AG04450 (cell line): Measurements from ENCODE around the gene LRP1-AS. TPM values are rescaled to one million over a fixed set of nuclear protein-coding genes. Genes with fewer than 3 reads are reported as not detected.

Experiments used
- CTCF ChIA-PET: fragments of 300-600, 350-600 bp; formaldehyde crosslinking; extraction: SDS; loops from one replicate; lab custom pipeline; 2022; ENCODE audit warnings: antibody characterized with exemption, inconsistent platforms; lab: Charles Lee
- POLR2A ChIA-PET: fragments of 350-600 bp; formaldehyde crosslinking; extraction: SDS; loops from one replicate; lab custom pipeline; 2021; ENCODE audit warnings: antibody characterized with exemption, inconsistent platforms; lab: Yijun Ruan, JAX
- DNase-seq: peaks from one replicate; pipeline ENCODE4 v3.0.0-alpha.2; 2011; ENCODE audit warnings: low read depth, low spot score
- H3K27ac ChIP-seq: one replicate; pipeline ENCODE4 v1.5.1; 2012; ENCODE audit warnings: low read depth, low read length, control low read depth
- H3K27me3 ChIP-seq: one replicate; pipeline ENCODE4 v1.6.0; 2012; ENCODE audit warnings: low read length; ENCODE audit not compliant: control insufficient read depth, insufficient read depth
- H3K4me3 ChIP-seq: 2 replicates; pipeline ENCODE4 v1.5.1; 2011; ENCODE audit warnings: mild to moderate bottlenecking, low read depth, low read length, control low read depth
- H3K9me3 ChIP-seq: 2 replicates; pipeline ENCODE4 v1.5.1; 2012; ENCODE audit warnings: low read length; ENCODE audit not compliant: control insufficient read depth, insufficient read depth
- polyA plus RNA-seq: library from polyadenylated mRNA; depleted of rRNA; stranded (reverse); fragments of >200 nt; gene quantifications from 2 replicates; pipeline ENCODE4 v1.2.3, GENCODE V29; 2011
- TF ChIP-seq, protein P1 (sequence below): IDR thresholded peaks from 2 replicates; pipeline ENCODE4 v1.5.1; 2011; ENCODE audit warnings: low read depth, low read length, control low read depth, inconsistent platforms

Gene LRP1-AS
- polyA plus RNA-seq, 1 experiment, result not detected

DNA sequence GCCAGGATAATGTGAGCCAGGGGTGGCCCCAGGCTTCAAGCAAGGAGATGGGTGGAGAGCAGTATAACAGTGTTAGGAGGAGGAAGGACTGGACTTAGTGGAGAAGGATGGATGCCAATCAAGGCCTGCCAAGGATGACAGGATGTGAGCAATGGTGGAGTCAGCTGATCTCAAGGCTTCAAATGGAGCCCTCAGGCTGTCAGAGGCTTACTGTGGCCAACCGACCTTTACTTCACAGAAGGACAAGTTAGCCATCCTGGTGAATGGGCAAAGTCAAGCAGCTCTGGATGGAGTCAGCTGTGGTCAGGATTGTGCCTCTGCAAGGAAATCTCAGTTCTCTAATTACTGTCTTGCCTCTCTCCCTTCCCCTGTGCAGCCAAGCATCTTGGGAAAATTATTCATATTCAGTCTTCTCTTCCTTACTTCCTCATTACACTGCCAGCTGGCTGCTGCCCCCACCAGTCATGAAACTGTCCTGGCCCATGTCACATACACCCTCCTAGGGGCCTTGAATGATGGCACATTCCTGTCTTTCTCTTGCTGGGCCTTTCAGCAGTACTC is 28.6 kb downstream of the LRP1-AS start:
- POLR2A ChIA-PET, result no interaction called here
- TF ChIP-seq, protein P1, sequence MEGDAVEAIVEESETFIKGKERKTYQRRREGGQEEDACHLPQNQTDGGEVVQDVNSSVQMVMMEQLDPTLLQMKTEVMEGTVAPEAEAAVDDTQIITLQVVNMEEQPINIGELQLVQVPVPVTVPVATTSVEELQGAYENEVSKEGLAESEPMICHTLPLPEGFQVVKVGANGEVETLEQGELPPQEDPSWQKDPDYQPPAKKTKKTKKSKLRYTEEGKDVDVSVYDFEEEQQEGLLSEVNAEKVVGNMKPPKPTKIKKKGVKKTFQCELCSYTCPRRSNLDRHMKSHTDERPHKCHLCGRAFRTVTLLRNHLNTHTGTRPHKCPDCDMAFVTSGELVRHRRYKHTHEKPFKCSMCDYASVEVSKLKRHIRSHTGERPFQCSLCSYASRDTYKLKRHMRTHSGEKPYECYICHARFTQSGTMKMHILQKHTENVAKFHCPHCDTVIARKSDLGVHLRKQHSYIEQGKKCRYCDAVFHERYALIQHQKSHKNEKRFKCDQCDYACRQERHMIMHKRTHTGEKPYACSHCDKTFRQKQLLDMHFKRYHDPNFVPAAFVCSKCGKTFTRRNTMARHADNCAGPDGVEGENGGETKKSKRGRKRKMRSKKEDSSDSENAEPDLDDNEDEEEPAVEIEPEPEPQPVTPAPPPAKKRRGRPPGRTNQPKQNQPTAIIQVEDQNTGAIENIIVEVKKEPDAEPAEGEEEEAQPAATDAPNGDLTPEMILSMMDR, result no peak
- Histone ChIP-seq H3K9me3 (no peaks in the 10 kb centered on the region), H3K4me3 (no peak overlapping the region), H3K27me3 (no peaks in the 10 kb centered on the region), H3K27ac (no peak overlapping the region)
- DNase-seq, result no peak
- CTCF ChIA-PET, result interaction anchor here (0.8 kb wide), 1 partner anchor 11 kb away, joined by 3 read pairs; no protein-coding TSS in a partner anchor

DNA sequence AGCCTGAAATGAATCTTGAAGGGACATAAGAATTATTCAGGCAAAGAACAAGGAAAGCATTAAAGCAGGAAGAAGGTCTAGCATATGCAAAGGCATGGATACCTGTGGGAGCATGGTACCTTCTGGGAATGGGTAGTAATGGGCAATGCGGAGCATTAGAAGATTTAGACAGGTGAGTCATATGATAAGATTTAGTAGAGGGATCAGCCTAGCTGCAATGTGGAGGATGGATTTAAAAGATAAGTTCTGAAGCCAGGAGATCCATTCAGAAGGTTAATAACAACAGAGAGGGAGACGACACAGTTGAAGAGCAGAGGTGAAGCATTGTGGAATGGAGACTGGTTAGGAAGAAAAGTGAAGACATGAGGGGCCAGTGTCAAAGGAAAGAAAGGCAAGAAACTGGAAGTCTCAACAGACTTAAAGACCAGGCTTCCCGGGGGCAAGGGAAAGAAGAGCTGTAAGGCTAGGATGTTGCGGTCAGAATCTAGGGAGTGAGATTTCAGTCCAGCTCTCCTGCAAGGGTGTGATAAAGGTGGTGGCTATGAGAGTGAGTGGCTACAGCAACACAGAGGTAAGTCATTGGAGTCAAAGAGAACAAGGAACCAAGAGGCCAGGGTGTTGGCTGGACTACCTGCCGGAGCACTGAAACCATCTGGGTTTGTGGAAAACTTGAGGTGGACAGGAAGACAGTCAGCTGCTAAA is 30.7 kb downstream of the LRP1-AS start:
- CTCF ChIA-PET, result interaction anchor here (0.6 to 2.3 kb wide), 4 partner anchors 7 to 59 kb away, joined by 3 to 26 read pairs (median 5); no protein-coding TSS in a partner anchor
- POLR2A ChIA-PET, result no interaction called here
- H3K27me3 ChIP-seq, result no peaks in the 10 kb centered on the region
- no peaks in the 10 kb centered on the region for H3K9me3 ChIP-seq
- no peak for DNase-seq
- H3K4me3 ChIP-seq, result no peak overlapping the region
- TF ChIP-seq, protein P1, result no peak
- H3K27ac ChIP-seq, result no peak overlapping the region

DNA sequence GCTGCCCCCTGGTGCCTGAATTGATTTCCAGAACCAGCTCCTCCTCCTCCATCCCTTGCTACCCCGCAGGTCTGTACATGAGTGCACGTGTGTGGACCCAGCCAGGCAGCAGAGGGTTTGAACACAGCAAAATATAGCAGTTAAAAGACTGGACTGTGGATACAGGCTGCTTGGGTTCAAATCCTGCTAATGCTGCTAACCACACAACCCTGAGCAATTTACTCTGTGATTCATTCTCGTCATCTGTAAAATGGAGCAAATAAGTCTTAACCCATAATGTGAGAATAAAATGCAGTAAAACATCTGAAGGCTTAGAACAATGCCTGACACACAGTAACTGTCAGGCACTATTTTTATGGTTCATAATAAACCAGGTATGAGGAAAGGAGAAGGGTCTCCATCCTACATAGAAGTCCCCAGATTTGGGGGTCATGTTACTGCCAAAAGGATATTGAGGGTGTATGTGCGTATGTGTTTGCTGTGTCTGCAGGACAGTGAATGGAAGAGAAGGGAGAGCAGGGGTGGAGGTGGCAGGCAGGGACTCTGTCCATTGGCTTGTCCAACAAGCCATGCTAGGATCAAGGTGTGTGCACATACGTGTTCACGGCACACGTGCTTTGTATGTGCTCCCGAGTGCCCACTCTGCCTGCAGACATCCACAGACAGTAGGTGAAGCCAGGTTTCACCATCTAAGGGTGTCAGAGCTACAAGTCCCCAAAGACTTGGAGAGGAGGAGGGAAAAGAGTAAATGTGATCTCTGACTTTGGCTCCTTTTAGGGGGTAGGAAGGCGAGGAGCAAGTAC is 34.7 kb downstream of the LRP1-AS start:
- Histone ChIP-seq H3K27me3 (no peaks in the 10 kb centered on the region), H3K9me3 (no peaks in the 10 kb centered on the region), H3K27ac (peak overlapping the region; percentile 99), H3K4me3 (peak overlapping the region; percentile 87)
- TF ChIP-seq, protein P1, result no peak; the same call in 1 of the 2 replicates
- POLR2A ChIA-PET, result interaction anchor here (0.6 to 10.8 kb wide), 21 partner anchors 9 to 735 kb away, joined by 3 to 258 read pairs (median 4); partner anchors contain the start of genes LRP1, NAB2, NEMP1 and SHMT2
- CTCF ChIA-PET, result interaction anchor here (0.5 to 3.5 kb wide), 19 partner anchors 9 to 130 kb away, joined by 3 to 47 read pairs (median 7); partner anchors contain the start of gene NEMP1
- no peak for DNase-seq

DNA sequence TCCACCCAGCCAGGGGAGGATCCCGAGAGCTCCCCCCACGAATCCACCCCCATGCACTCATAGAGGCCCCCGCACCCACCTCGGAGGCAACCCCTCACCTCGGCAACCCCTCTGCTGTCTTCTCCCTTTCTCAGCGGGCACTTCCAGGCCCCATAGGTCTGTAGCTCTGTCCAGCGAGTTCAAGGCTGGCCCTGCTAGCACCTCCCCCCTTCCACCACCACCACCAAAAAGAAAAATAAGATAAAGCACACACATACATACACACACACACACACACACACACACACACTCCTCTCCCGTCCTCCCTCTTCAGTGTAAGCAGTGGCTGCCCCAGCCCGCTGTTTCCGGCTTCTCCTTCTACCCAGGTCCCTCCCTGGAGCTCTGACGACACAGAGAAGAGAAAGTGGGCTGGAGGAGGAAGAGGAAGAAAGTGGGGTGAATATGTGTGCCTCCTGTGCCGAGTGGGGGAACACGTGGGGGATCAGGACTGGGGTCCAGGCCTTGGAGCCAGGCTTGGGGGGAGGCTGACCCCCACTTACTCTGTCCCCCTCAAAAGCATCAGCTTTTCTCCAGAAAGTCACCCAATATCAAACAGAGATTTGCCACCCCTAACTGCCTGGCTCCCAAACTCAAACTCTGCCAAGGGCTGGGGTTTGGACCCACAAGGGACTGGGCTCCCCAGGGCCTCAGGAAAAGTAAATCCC is 36.2 kb downstream of the LRP1-AS start, which contains the start of gene STAT6:
Gene STAT6, minus strand, starts transcription at position 332 of the 704 bp plus-strand sequence. CDS start 3,084 bp downstream, outside the sequence.
- no peak for DNase-seq
- H3K4me3 ChIP-seq, result peak within 1 kb of the TSS; percentile 87
- peak within 1 kb of the TSS; percentile 99 for H3K27ac ChIP-seq
- POLR2A ChIA-PET, result interaction anchor here (0.8 to 10.8 kb wide), 11 partner anchors 13 to 119 kb away, joined by 3 to 258 read pairs (median 5); partner anchors contain the start of genes LRP1, NAB2, NEMP1 and SHMT2
- TF ChIP-seq, protein P1, result no peak
- no peaks in the 10 kb centered on the region for H3K27me3 ChIP-seq
- CTCF ChIA-PET, result interaction anchor here (0.5 to 3.5 kb wide), 22 partner anchors 10 to 666 kb away, joined by 3 to 47 read pairs (median 7); partner anchors contain the start of genes NEMP1 and TAC3
- no peaks in the 10 kb centered on the region for H3K9me3 ChIP-seq
